NCI-H524 treated with DMSO at 0.1 percent for 48 hours (cell line): ENCODE measurements around the gene CDC20.

Source experiments
- DNase-seq: peaks from one replicate; lab custom pipeline; 2025; lab: John Stamatoyannopoulos, UW

CDC20 gene

DNA sequence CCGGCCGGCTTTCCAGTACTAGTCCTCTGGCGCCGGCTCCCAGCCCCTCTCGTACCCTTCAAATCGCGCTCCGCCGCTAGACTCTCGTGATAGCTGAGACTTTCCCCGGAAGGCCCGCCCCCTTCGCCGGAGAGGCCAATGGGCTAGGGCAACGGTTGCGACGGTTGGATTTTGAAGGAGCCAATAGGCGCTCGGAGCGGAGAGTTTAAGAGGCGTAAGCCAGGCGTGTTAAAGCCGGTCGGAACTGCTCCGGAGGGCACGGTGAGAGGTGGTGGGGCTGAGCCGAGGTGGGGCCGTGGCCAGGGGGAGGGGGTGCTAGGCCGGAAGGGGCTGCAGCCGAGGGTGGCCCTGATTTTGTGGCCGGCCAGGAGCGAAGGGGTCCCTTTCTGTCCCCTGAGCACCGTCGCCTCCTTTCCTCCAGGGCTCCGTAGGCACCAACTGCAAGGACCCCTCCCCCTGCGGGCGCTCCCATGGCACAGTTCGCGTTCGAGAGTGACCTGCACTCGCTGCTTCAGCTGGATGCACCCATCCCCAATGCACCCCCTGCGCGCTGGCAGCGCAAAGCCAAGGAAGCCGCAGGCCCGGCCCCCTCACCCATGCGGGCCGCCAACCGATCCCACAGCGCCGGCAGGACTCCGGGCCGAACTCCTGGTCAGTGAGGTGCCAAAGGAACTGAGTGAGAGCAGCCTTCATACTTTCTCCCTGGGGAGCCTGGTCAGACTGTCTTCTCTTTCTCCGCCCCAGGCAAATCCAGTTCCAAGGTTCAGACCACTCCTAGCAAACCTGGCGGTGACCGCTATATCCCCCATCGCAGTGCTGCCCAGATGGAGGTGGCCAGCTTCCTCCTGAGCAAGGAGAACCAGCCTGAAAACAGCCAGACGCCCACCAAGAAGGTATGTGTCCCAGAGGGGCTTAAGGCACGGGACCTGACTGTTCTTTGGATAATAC, at the start of gene CDC20:
Gene CDC20 (plus strand): TSS at position 236 of the 948 bp plus-strand sequence. CDS start 235 bp downstream, at position 471.
- DNase-seq, result peak; percentile 90

DNA sequence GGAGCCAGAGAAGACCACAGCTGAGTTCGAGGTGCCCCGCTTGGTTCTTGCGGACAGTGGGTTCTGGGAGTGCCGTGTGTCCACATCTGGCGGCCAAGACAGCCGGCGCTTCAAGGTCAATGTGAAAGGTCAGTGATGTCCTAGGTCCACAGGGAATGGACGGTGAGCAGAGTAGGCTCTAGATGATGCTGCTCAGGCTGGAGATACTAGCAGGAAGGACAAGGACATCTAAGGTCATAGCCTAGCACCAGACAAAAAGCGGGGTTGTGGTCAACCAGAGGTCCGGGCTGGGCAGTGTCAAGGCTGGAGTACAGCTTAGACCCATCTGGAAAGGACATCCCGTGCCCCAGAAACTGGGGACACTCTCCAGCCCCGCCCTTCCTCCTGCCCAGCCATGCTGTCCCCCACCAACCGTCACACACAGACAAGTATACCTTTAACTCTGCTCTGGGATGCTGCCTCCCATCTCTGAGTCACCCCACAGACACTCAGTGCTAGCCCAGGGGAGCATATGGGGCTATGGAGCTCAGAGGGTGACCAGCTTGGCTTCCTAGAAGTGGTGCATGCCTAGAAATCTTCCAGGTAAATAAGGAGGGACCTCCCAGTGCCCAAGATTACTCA, 49.3 kb upstream of the CDC20 start:
- DNase-seq, result no peak

DNA sequence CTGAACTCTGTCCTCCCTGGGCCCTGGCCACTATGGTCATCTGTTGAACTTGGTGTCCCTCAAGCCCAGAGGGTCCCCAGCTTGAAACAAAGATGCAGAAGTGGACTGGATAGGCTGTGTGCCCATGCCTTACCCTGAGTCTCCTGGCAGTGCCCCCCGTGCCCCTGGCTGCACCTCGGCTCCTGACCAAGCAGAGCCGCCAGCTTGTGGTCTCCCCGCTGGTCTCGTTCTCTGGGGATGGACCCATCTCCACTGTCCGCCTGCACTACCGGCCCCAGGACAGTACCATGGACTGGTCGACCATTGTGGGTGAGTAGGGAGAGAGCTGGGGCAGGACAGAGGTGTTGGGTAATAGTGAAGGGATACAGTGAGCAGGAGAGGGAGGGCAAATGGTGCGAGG, 47.3 kb upstream of the CDC20 start:
- no peak for DNase-seq

DNA sequence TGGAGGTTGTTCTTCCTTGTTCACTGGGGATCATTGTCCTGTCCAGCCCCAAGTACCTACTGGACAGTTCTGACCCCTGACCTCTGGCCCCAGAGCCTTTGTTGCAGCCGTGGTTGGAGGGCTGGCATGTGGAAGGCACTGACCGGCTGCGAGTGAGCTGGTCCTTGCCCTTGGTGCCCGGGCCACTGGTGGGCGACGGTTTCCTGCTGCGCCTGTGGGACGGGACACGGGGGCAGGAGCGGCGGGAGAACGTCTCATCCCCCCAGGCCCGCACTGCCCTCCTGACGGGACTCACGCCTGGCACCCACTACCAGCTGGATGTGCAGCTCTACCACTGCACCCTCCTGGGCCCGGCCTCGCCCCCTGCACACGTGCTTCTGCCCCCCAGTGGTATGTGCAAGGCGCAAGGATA, 46.6 kb upstream of the CDC20 start:
- DNase-seq, result no peak

DNA sequence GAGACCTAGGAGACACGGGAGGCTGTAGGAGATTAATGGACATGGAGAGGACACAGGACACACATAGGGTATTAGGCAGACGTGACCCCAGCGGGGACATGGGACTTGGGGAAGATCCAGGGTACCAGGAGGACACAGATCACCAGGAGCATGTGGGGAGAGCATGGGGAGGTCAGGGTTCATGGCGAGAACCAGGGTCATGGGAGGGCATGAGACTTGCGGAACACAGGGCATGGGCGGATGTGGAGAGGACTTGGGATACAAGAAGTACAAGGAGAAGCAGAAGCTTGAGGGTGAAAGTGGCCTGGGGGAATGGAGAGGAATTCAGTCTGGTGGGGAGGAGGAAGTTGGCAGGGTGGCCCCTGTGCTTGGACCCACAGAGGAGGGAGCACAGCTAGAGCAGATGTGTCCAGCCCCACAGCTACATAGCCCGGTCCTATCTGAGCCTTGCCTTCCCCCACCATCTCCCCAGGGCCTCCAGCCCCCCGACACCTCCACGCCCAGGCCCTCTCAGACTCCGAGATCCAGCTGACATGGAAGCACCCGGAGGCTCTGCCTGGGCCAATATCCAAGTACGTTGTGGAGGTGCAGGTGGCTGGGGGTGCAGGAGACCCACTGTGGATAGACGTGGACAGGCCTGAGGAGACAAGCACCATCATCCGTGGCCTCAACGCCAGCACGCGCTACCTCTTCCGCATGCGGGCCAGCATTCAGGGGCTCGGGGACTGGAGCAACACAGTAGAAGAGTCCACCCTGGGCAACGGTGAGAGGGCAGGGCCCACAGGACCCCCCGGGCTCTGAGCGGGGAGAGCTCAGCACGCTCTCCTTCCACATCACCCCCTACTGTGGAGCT, 45.9 kb upstream of the CDC20 start:
- no peak for DNase-seq

DNA sequence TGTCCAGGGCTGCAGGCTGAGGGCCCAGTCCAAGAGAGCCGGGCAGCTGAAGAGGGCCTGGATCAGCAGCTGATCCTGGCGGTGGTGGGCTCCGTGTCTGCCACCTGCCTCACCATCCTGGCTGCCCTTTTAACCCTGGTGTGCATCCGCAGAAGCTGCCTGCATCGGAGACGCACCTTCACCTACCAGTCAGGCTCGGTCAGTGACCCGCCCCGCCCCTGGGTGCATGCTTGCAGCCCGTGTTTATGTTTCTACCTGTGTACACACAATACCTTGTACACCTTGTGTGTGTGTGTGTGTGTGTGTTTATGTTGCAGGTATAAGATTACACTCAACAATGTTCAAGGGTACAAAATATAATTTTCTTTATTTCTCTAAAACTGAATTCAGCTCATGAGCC, 45.0 kb upstream of the CDC20 start:
- DNase-seq, result no peak

DNA sequence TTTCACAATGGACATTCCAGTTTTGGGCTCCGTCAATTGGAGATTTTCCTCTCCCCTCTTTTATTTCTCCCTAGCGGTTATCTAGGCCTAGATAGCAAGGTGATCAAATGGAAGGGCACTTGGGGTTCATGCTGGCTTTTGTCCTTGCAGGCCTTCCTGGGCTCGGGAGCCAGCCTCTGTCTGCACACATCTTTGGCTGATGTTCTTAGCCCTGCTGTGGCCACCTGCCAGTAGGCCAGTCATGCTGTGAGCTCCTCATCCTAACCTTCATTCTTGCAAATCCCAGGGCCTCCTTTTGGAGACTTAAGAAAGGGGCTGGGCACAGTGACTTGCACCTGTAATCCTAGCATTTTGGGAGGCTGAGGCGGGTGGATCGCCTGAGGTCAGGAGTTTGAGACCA, 44.5 kb upstream of the CDC20 start:
- no peak for DNase-seq

DNA sequence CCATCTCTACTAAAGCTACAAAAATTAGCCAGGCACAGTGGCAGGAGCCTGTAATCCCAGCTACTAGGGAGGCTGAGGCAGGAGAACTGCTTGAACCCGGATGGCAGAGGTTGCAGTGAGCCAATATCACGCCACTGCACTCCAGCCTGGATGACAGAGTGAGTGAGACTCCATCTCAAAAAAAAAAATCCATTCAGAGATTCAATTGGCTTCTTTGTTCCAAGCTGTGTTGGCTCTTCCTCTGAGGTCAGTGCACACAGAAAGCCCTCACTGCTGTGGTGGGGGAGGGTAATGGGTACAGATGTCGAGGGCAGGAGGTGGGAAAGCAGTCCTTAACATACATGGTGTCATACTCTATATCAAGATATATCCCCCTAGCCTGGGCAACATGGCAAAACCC, 43.3 kb upstream of the CDC20 start:
- DNase-seq, result no peak

DNA sequence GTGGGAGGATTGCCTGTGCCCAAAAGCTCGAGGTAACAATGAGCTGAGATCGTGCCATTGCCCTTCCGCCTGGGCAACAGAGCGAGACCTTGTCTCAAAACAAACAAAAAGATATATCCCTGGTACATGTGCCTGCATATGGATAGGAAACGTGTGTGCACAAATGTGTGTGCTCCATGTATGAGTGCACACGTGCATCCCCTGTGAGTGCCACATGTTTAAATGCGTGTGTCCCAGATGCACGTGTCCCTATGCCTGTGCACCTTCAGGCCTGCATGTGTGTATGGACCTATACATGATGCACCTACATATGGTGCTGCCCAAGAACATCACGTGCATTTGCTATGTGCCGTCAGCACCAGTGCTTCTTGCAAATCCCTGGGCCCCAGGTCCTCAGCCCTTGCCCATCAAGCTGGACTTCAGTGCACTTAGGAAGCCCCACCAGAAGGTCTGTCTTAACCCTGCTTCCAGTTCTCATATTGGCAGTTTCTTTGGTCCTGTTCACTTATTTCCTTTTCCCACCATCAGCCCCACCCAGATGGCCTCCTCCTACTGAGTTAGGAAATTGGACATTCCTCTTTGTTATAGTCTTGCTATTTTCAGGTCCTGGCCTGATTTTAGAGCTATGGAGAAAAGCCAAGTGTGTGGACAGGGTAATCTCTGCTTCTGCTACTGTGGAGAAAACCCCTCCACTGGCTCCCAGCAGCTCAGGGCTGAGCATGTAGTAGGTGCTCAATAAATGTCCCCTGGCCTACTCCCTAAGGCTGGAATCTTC, 42.6 kb upstream of the CDC20 start:
- no peak for DNase-seq

DNA sequence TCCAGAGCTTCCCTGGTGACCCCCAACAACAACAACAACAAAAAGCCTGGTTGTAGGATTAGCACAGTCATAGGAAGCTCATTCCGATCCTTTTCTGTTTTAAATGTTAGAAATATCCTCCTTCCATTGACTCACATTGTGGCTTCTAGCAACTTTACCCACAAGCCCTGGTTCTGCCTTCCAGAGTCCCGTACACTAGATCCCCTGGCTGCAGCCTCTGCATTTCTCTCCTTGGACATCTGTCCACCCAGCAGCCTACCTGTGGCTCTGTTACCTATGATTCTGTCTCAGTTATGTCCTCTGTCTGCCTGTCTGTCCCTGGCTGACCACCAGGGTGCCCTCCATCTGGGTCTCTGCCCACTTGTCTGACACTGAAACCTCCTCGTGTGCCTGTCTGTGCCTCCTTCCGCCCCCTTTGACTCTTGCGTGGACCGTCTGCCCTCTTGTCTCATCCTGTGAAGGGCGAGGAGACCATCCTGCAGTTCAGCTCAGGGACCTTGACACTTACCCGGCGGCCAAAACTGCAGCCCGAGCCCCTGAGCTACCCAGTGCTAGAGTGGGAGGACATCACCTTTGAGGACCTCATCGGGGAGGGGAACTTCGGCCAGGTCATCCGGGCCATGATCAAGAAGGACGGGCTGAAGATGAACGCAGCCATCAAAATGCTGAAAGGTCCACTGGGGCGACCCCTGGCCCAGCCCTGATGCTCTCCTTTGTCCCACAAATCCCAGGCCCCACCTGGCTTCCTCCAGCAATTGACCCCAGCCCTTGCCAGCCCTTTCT, 41.9 kb upstream of the CDC20 start:
- DNase-seq, result no peak

DNA sequence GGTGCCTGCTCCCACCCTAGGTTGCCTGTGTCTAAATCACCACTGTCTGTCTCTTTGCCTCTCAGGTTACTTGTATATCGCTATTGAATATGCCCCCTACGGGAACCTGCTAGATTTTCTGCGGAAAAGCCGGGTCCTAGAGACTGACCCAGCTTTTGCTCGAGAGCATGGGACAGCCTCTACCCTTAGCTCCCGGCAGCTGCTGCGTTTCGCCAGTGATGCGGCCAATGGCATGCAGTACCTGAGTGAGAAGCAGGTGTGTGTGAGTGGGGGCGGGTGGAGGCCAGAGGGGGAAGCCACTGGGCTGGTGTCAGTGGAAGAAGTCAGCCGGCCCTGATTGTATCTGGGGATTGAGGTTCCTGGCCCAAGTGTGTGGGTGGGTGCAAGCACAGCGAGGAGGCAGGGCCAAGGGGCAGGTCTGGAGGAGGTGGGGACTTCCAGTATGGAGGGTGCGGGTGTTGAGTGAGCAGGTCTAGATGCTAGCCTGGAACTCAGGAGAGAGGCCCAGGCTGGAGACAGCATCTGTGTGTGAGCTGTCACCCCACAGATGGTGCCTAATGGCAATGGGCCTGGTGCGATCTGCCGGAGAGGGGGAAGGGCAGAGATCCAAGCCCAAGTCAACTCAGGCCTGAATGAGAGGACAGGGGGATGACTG, 40.8 kb upstream of the CDC20 start:
- DNase-seq, result no peak

DNA sequence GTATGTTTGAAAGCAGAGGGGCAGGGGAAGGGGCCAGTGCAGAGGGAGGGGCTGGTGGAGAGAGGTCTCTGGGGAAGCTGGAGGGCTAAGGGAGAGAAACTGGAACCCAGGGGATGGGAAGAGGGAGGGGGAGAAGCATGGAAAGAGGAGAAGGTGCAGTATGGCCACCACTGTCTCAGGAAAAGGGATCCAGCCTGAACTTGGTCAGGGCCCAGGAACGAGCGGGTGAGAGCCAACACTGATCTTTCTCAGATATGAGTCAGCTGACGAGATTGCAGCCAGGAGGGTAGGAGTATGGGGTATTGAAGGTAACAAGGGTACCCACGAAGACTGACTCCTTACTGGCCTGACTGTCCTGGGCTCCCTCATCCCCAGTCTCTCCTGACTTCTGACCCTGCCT, 40.0 kb upstream of the CDC20 start:
- no peak for DNase-seq

DNA sequence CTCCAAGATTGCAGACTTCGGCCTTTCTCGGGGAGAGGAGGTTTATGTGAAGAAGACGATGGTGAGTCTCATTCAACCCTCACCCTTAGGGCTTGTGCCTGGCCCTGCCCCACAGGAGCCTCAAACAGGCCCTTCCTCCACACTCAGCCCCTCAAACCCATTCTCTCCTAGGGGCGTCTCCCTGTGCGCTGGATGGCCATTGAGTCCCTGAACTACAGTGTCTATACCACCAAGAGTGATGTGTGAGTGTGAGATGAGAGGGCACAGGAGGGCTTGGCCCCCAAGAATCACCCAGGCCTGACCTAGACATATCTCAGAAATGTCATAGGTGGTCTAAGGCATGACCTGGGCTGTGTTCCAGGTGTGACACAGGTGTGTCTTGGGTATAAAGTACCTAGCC, 39.5 kb upstream of the CDC20 start:
- DNase-seq, result no peak

DNA sequence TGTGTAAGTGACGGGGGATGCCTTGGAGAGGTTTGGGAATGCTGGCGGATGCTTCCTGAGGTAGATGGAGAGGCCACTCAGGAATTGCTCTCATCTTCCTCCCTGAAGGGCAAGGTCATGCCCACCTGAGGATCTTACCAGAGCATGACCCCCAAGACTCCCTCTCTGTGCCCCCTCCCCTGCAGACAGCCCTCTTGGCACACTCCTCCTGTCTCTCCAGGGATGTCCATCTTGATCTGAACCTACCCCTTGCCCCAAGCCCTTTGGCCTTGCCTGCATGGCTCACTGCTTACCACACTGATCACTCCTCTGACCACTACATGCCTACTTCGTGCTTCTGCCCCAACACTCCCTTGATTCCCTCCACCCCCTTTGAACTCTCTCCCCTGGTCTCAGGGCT, 39.0 kb upstream of the CDC20 start:
- DNase-seq, result no peak

DNA sequence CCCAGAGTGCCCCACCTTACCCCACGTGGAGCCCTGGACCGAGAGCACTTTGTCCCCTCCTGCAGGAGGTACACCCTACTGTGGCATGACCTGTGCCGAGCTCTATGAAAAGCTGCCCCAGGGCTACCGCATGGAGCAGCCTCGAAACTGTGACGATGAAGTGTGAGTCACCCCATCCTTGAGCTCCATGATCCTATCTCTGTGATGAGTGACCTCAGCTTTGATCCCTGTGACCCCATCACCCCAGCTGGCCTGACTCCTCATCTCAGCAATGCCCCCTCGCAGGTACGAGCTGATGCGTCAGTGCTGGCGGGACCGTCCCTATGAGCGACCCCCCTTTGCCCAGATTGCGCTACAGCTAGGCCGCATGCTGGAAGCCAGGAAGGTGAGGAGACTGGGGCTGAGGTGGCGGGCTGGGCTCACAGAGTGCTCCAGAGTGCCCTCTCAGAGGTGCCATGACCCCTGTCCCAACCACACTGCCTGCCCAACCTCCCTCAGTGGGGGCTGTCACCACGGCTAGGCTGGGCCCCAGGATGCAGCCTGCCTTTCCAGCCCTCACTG, 37.4 kb upstream of the CDC20 start:
- no peak for DNase-seq

DNA sequence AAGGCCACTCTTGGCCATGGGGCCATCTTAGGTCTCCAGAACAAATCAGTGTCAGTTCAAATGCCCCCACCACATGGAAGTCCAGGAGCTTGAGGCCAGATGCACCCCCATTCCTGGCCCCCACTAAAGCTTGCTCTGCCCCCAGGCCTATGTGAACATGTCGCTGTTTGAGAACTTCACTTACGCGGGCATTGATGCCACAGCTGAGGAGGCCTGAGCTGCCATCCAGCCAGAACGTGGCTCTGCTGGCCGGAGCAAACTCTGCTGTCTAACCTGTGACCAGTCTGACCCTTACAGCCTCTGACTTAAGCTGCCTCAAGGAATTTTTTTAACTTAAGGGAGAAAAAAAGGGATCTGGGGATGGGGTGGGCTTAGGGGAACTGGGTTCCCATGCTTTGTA, 36.3 kb upstream of the CDC20 start:
- no peak for DNase-seq

DNA sequence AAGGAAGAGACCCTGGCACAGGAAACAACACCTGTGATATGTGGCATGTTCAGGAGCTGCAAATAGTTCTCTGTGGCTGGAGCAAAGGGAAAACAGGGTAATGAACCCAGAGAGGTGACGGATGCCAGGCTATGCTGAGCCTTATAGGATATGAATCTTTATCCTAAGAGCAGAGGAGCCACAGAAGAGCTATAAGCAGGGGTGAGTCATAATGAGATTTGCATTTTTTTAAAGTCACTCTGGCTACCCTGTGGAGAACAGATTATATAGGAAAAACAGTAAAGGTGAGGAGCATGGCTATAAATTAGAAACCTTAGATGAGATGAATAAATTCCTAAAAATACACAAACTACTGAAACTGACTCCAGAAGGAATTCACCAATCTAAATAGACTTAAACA, 34.0 kb upstream of the CDC20 start:
- no peak for DNase-seq

DNA sequence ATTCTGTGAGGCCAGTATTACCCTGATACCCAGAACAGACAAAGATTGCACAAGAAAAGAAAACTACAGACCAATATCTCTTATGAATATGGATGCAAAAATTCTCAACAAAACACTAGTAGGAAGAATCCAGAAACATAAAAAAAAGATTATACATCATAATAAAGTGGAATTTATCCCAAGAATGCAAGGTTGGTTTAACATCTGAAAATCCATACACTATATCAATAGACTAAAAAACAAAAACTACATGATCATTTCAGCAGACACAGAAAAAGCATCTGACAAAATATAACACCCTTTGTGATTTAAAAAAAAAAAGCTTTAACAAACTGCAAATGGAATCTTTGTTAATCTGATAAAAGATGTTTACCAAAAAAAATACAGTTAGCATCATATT, 33.4 kb upstream of the CDC20 start:
- no peak for DNase-seq

DNA sequence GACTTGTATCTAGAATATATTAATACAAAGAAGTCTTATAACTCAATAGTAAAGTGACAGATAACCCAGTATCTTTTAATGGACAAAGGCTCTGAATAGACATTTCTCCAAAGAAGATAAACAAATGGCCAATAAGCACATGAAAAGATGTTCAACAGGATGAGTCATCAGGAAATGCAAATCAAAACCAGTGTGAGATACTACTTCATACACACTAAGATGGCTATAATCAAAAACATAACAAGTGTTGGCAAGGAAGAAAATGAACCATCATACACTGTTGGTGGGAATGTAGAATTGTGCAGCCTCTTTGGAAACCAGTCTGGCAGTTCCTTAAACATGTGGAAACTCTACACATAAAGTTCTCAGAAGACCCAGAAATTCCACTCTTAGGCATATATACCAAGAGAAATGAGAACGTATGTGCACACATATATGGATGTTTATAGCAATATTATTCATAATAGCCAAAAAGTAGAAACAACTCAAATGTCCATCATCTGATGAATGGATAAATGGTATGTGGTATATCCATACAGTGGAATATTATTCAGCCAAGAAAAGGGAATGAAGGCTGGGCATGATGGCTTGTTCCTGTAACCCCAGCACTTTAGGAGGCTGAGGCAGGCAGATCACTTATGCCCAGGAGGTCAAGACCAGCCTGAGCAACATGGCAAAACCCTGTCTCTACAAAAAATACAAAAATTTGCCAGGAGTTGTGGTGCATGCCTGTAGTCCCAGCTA, 31.1 kb upstream of the CDC20 start:
- DNase-seq, result no peak
